OCI-LY3 (cell line): Measurements from ENCODE around the gene HYLS1.

ENCODE experiments used
- H2AFZ ChIP-seq: fragments of 200-600, 300-600 bp; shearing (Covaris generic); 2 replicates; pipeline ENCODE4 v1.6.0; 2014; ENCODE audit warnings: antibody characterized with exemption, low read depth, low read length
- H3K27ac ChIP-seq: fragments of 200-600, 300-600 bp; sonication (generic); 2 replicates; pipeline ENCODE4 v1.5.1; 2014; ENCODE audit warnings: mild to moderate bottlenecking, low read length, moderate library complexity, mixed read lengths
- H3K27me3 ChIP-seq: fragments of 200-600, 300-600 bp; sonication (generic); 2 replicates; pipeline ENCODE4 v1.6.1; 2014; ENCODE audit warnings: low read depth, low read length, mixed read lengths
- H3K36me3 ChIP-seq: fragments of 200-600, 300-600 bp; sonication (generic); replicated peaks from 2 replicates; pipeline ENCODE3; 2014; ENCODE audit warnings: low read depth, low read length, mixed read lengths
- H3K4me1 ChIP-seq: fragments of 300-600, 200-600 bp; sonication (generic); 2 replicates; pipeline ENCODE4 v1.6.1; 2014; ENCODE audit warnings: low read length, mixed read lengths
- H3K4me2 ChIP-seq: fragments of 200-600, 300-600 bp; sonication (generic); 2 replicates; pipeline ENCODE4 v1.6.1; 2014; ENCODE audit warnings: low read length, mixed read lengths
- H3K4me3 ChIP-seq: fragments of 300-600, 200-600 bp; sonication (generic); 2 replicates; pipeline ENCODE4 v1.5.1; 2014; ENCODE audit warnings: antibody characterized with exemption, mild to moderate bottlenecking, low read length, moderate library complexity
- H3K79me2 ChIP-seq: fragments of 300-600, 200-600 bp; shearing (Covaris generic); 2 replicates; pipeline ENCODE4 v1.6.1; 2014; ENCODE audit warnings: mild to moderate bottlenecking, low read length, mixed read lengths
- H3K9ac ChIP-seq: fragments of 300-600, 200-600 bp; shearing (Covaris generic); 2 replicates; pipeline ENCODE4 v1.6.0; 2014; ENCODE audit warnings: mild to moderate bottlenecking, low read length, moderate library complexity
- H3K9me3 ChIP-seq: fragments of 200-600, 300-600 bp; shearing (Covaris generic); 2 replicates; pipeline ENCODE4 v1.6.1; 2014; ENCODE audit warnings: low read length, mixed read lengths; ENCODE audit not compliant: insufficient read depth
- H4K20me1 ChIP-seq: fragments of 200-600, 300-600 bp; sonication (generic); 2 replicates; pipeline ENCODE4 v1.6.1; 2016; ENCODE audit warnings: low read length, mixed read lengths; ENCODE audit not compliant: insufficient read depth
- EZH2phosphoT487 ChIP-seq: fragments of 200-600 bp; shearing (Covaris generic); IDR thresholded peaks from 2 replicates; pipeline ENCODE4 v1.6.1; 2018; ENCODE audit warnings: antibody characterized with exemption, mixed run types, low read depth
- TF ChIP-seq, protein P1 (sequence below): fragments of 200-600, 300-600 bp; sonication (generic); IDR thresholded peaks from 2 replicates; pipeline ENCODE4 v1.5.1; 2014; ENCODE audit warnings: antibody characterized with exemption, low read length, low read depth

Gene HYLS1

DNA sequence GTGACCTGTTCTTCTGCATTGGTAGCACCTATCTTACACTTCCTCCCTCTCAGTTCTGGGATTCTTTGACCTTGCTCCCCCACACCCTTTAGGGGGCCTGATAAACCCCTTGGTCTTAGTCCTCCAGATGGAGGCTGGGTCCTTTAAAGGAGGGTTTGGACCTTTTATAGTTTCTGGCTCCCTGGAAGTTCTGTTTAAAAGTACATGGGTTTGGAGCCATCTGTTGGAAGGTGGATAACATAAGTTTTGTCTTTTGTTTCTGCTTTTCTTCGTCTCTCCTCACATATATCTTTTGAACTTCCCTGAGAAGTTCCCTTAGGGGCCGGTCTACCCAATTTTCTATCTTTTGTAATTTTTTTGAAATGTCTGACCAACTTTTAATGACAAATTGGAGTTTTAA lies 17.9 kb upstream of the HYLS1 start:
- no peaks in the 10 kb centered on the region for H4K20me1 ChIP-seq
- TF ChIP-seq, protein P1, sequence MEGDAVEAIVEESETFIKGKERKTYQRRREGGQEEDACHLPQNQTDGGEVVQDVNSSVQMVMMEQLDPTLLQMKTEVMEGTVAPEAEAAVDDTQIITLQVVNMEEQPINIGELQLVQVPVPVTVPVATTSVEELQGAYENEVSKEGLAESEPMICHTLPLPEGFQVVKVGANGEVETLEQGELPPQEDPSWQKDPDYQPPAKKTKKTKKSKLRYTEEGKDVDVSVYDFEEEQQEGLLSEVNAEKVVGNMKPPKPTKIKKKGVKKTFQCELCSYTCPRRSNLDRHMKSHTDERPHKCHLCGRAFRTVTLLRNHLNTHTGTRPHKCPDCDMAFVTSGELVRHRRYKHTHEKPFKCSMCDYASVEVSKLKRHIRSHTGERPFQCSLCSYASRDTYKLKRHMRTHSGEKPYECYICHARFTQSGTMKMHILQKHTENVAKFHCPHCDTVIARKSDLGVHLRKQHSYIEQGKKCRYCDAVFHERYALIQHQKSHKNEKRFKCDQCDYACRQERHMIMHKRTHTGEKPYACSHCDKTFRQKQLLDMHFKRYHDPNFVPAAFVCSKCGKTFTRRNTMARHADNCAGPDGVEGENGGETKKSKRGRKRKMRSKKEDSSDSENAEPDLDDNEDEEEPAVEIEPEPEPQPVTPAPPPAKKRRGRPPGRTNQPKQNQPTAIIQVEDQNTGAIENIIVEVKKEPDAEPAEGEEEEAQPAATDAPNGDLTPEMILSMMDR = no peak
- no peak for TF ChIP-seq EZH2phosphoT487
- peaks cover 13% of the 10 kb centered on the region for H3K9me3 ChIP-seq
- no peaks in the 10 kb centered on the region for H3K27me3 ChIP-seq
- peaks cover 9% of the 10 kb centered on the region; the same call in 1 of the 2 replicates for H3K4me1 ChIP-seq
- H3K9ac ChIP-seq = no peak overlapping the region
- H3K27ac ChIP-seq = no peak overlapping the region
- H2AFZ ChIP-seq = no peak overlapping the region
- peaks cover 7% of the 10 kb centered on the region for H3K36me3 ChIP-seq
- H3K79me2 ChIP-seq = no peaks in the 10 kb centered on the region
- no peak overlapping the region for H3K4me3 ChIP-seq
- no peak overlapping the region for H3K4me2 ChIP-seq

DNA sequence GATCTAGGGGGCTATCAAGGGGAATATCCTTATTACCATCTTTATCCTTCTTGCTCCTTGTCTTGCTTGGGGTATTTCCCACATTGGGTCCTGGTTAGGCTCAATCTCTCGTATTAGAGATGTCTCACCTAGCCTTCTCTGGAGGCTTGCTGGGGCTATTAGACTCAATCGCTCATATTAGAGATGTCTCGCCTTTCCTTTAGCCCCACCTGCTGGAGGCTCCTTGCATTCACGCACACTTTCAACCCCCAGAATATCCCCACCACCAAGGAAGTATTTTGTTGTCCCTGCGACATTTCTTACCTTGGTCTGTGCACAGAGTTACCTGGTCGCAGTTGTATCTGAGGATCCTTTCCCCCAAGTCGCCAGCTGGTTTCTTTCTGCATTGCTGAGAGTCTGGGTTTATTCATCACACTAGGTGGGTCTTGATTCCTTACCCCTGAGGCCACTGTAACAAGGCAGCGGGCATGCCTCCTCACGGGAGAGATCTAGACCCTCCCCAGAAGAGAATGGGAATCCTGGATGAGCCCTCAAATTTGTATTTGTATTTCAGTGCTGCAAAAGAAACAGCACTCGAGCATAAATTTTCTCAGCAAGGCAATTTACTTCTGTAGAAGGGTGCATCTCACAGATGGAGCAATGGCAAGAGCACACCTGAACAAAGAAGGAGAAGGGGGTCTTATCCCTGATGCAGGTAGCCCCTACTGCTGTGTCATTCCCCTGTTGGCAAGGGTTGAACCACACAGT lies 15.9 kb upstream of the HYLS1 start:
- Histone ChIP-seq H3K4me2 (no peak overlapping the region), H3K9me3 (peaks cover 13% of the 10 kb centered on the region), H2AFZ (no peak overlapping the region), H3K9ac (no peak overlapping the region), H3K4me1 (peaks cover 9% of the 10 kb centered on the region; the same call in 1 of the 2 replicates), H3K27ac (peak overlapping the region; percentile 61), H3K79me2 (no peaks in the 10 kb centered on the region), H3K36me3 (peaks cover 7% of the 10 kb centered on the region), H3K4me3 (no peak overlapping the region), H4K20me1 (no peaks in the 10 kb centered on the region), H3K27me3 (no peaks in the 10 kb centered on the region)
- TF ChIP-seq, protein P1 = peak; percentile 17; the same call in 1 of the 2 replicates
- TF ChIP-seq EZH2phosphoT487 = no peak

DNA sequence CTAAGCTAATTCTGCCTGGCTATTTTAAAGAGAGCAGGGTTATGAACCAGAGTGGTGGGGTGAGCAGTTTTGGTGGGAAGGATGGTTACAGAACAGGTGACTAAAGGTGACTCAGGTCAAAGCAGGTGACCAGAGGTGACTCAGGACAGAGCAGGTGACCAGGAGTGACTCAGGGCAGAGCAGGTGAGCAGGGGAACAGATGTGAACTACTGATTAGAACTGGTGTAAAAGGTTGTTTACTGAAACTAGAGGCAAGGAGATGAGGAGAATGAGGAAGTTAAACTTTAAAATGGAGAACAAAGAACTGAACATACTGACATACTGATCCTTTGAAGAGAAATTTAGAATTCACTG lies 15.4 kb upstream of the HYLS1 start:
- no peak overlapping the region for H2AFZ ChIP-seq
- H3K36me3 ChIP-seq = peaks cover 7% of the 10 kb centered on the region
- H4K20me1 ChIP-seq = no peaks in the 10 kb centered on the region
- no peak overlapping the region for H3K4me2 ChIP-seq
- no peaks in the 10 kb centered on the region for H3K27me3 ChIP-seq
- H3K4me1 ChIP-seq = peaks cover 9% of the 10 kb centered on the region; the same call in 1 of the 2 replicates
- H3K79me2 ChIP-seq = no peaks in the 10 kb centered on the region
- peak overlapping the region; percentile 61 for H3K27ac ChIP-seq
- H3K4me3 ChIP-seq = no peak overlapping the region
- no peak for TF ChIP-seq EZH2phosphoT487
- TF ChIP-seq, protein P1 = no peak
- peaks cover 13% of the 10 kb centered on the region for H3K9me3 ChIP-seq
- H3K9ac ChIP-seq = no peak overlapping the region

DNA sequence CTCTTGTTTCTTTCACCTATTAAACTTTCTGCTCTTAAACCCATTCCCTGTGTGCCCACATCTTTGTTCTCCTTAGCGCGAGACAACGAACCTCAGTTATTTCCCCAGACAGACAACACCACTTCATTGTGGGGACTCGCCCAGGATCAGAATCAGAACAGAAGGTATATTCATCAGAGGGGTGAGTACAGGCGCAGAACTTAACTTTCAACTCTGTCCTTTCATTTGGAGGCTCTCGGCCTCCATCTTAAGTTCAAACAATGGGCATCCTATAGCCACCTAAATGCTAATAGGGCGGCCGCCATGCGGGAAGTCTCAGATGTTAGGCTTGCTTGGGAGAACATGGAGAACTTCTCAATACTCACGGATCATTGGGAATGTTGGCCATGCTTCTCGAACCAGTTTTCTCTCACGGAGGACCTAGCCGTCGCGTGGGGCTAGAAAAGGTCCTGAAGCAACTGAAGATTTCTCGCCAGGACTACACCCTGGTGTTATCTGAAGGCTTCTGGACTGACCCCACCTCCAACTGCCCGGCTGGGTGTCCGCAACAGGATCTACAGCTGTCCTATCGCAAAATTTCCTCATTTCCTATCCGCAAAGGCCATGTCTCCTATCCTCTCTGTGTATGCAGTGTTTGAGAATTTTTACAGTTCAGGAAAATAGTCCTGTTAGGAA lies 13.4 kb upstream of the HYLS1 start:
- no peak overlapping the region for H2AFZ ChIP-seq
- no peaks in the 10 kb centered on the region for H4K20me1 ChIP-seq
- peaks cover 13% of the 10 kb centered on the region for H3K9me3 ChIP-seq
- TF ChIP-seq EZH2phosphoT487 = no peak
- H3K27ac ChIP-seq = no peak overlapping the region
- no peaks in the 10 kb centered on the region for H3K27me3 ChIP-seq
- H3K79me2 ChIP-seq = no peaks in the 10 kb centered on the region
- no peak overlapping the region for H3K4me2 ChIP-seq
- H3K36me3 ChIP-seq = peaks cover 7% of the 10 kb centered on the region
- no peak overlapping the region for H3K9ac ChIP-seq
- H3K4me1 ChIP-seq = peaks cover 16% of the 10 kb centered on the region
- H3K4me3 ChIP-seq = no peak overlapping the region
